ENCODE measurements around the gene RPL10.
"Not testable (repeated sequence)": the region's sequence is repeated elsewhere in the genome, so short reads cannot be mapped to it uniquely, and the experiment has no call there.

Gene RPL10

DNA sequence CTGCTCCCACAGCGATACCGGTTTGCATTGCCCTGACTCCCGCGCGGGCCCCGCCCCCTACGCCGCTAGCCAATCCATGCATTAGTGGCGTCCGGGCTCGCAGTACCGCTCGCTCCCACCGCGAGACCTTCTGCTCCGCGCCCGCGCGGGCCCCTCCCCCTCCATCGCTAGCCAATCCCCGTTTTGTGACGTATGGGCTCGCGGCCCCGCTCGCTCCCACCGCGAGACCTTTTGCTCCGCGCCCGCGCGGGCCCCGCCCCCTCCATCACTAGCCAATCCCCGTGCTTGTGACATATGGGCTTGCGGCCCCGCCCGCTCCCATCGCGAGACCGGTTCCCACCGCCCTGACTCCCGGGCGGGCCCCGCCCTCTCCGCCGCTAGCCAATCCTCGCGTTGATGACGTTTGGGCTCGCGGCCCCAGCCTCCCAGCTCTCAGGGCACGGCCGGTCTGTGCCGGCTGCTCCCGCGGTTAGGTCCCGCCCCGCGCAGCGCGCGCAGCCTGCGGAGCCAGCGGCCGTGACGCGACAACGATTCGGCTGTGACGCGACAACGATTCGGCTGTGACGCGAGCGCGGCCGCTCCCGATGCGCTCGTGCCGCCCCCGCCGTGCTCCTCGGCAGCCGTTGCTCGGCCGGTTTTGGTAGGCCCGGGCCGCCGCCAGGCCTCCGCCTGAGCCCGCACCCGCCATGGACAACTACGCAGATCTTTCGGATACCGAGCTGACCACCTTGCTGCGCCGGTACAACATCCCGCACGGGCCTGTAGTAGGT, 19.2 kb upstream of the RPL10 start, which contains the start of gene EMD:
EMD (plus strand) TSS at position 497 of the 770 bp plus-strand sequence; CDS start at position 687, 190 bp downstream.
- DNase-seq: peak; percentile 92 to 97

DNA sequence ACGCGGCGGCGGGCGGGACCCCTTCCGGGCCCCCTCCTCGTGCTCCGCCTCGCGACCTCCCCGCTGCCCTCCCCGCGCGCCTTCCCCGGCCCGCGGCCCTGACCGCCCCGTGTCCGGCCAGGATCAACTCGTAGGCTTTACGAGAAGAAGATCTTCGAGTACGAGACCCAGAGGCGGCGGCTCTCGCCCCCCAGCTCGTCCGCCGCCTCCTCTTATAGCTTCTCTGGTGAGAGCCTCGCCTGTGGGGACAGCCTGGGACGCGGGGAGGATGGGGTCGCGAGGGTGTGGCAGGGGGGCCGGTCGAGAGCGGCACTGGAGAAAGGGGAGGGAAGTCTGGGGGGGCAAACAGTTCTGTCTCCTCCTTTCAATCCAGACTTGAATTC, 18.6 kb upstream of the RPL10 start:
- no peak for DNase-seq

DNA sequence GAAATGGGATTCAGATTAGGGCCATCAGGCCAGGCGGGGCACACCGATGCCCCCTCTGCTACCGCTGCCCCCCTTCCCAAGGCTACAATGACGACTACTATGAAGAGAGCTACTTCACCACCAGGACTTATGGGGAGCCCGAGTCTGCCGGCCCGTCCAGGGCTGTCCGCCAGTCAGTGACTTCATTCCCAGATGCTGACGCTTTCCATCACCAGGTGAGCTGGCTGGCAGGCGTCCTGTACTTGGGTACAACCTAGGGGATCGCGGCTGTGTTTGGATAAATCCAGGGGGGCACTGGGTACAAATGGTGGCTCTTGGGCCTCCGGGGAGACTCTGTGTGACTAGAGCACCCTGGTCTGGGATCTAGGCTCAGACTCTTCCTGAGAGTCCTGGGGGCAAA, 18.0 kb upstream of the RPL10 start:
- no peak for DNase-seq

DNA sequence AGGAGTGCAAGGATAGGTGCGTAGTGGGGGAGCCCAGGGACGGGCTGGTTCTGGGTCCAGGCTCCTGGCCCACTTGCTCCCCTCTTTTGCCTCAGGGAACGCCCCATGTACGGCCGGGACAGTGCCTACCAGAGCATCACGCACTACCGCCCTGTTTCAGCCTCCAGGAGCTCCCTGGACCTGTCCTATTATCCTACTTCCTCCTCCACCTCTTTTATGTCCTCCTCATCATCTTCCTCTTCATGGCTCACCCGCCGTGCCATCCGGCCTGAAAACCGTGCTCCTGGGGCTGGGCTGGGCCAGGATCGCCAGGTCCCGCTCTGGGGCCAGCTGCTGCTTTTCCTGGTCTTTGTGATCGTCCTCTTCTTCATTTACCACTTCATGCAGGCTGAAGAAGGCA, 17.4 kb upstream of the RPL10 start:
- no peak for DNase-seq

DNA sequence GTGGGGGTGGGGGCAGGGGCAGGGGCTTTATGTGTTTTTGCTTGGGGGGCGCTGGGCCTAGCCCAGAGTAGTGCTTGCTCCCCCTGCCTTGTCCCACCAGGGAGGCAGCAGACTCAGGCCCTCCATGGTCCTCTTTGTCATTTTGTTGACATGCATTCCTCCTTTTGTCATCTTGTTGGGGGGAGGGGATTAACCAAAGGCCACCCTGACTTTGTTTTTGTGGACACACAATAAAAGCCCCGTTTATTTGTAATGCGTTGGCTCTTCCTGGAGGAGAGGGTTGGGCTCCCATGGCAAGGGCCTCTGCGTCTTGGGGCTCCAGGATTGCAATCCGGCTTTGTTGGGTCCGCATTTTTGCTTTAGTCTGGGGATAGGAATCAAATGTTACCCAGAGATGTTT, 16.9 kb upstream of the RPL10 start:
- no peak for DNase-seq

DNA sequence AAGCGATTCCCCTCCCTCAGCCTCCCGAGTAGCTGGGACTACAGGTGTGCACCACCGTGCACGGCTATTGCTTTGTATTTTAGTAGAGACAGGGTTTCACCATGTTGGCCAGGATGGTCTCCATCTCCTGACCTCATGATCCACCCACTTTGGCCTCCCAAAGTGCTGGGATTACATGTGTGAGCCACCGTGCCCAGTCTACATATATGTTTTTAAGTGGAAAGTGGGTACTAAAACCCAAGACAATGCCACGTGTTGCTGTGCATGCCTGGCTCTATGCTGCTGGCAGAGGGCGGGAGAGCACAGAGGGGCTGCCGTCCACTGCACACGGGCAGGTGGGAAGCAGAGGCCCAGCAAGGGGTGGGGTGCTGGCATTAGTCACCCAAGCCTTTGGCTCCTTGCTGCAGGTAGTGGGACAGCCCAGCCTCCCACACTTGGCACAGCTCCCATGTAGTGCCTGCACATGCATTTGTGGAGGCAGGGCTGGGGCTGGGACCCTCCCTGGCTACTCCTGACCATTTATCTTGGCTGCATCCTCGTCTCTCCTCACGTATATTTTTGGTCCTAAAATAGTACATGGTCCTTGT, 15.6 kb upstream of the RPL10 start:
- DNase-seq: no peak

DNA sequence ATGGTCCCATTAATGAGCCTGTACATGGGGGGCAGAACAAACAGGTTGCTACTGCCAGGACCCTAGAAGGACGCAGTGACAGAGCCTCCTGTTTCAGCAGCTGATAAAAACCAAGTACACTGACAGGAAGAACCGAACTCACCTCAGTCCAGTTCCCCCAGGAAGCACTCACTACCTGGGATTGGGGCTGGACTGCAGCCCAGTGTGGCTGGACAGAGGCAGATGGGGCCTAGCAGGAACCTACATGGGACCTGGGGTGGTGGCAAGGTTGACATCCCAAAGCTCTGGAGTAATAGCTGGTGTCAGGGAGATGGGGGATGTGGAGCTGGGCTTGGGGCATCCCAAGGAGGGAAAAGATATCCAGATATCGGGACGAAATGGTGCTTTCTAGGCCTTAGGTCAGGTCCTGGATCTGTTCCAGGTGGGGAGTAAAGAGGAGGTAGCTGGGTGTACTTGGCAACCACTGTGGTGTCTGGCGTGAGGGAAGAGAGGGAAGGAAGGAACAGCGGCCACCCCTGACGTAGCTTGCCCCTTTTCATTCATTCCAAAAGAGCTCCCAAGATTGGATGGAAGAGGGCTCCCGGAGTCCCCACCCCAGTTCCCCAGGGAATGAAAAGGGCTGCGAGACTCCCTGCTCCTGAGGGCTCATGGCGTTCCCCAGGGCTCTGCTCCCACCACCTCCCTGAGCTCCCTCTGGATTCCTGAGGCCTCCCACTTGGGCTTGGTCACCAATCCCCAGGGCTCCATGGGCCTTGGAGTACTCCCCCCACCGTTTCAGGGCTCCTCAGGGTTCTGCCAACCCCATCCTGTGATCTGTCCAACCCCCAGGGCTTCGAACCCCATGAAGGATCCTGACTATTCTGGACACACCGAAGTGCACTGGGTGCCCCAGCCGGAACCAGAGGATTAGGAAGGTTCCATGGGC, 14.6 kb upstream of the RPL10 start:
- DNase-seq: no peak

DNA sequence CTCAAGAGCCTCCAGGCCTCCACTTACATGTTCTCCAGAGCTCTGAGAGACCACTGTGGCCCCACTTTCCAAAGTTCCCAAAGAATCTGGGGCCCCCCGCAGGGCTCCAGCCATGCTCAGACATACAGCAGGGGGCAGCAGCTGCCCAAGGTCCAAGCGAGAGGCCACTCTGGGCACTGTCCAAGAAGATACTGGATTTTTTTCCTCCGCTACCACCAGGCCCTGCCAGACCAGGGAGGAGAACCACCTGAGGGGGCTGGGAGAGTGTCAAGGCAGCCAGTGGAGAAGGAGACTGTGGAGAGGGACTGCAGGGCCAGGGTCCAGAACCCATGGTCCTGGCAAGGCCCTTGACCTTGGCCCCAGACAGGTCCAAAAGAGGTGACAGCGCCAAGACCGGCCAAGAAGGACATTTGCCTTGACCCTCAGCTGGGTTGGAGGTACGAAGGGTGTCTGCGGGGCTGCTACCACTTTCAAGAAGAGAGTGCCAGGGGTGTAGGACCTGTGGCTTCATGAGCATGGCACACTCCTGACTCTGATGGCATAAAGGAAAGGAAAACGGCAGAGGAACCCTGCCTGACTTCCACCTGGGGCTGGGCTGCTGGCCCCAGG, 13.8 kb upstream of the RPL10 start:
- no peak for DNase-seq

DNA sequence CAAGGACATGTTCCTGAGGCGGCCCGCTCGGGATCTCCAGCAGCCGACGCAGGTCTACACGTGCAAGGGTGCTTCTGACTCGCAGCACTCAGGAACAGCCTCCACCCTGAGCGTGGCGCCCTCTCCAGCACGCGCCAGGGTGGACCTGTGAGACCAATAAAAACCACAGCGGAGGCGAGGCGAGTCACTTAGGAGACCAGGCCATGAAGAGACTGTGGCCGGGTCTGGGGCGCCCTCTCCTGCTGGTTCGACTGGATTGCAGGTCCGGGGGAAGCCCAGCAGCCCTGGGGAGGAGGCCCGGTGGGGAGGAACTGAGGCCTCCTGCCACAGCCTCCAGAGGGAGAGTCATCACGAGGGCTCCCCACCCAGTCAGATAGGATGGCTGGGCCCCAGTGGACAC, 10.1 kb upstream of the RPL10 start:
- DNase-seq: not testable (repeated sequence)

DNA sequence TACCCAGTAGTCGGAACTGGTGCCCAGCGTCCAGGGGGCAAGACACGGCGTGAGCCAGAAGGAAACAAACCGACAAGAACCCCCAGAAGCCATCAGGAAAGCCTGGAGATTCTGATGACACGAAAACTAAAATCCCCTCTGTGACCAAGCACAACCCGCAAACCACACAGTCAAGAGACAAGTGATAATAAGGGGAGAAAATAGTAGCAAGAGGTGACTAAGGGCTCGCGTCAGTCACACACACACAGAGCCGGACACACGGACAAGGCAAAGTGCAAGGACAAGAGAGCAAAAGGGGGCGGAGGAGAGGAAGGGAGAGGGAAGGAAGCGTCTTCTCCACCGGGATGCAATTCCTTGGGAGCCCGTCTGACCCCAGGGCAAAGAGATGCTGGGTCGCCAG, 9.5 kb upstream of the RPL10 start:
- not testable (repeated sequence) for DNase-seq

DNA sequence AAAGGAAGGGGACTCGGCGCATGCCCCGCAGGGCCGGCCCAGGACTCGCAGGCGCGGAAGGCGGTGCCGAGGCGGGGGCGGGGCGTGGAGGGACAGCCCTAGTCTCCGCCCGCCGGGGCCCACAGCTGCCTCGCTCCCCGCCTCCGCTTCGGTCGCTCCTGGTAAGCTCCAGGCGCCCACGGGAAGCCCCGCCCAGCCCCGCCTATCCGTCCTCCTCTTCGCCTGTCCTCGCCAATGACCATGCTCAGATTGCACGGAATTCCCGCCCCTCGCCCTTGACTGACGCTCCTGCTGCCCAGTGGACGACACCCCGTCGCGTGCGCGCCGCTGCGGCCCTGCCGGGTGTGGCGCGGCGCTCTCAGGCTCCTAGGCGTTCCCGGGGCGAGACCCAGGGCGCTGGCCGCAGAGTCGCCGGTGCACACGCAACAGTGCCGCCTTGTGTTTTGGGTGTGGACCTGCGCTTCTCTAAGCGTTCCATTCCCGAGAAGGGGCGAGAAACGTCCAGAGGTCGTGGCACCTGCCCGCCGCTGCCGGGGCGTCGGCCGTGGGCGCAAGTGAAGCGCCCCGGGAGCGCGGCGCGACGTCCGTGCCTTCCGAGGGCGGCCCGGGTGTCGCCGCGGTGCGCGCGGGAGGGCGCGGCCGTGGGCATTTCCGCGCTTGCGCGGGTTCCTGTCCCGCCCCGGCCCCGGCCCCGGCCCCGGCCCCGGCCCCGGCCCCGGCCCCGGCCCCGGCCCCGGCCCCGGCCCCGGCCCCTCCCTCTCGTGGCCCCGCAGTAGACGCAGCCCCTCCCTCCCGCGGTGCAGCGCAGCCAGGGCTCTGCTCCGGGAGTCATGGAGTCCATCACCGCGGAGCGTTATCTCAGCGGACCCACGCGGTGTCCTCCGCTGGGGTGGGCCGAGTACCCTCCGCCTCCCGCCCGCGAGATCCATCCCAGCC, 8.1 kb upstream of the RPL10 start:
- not testable (repeated sequence) for DNase-seq

DNA sequence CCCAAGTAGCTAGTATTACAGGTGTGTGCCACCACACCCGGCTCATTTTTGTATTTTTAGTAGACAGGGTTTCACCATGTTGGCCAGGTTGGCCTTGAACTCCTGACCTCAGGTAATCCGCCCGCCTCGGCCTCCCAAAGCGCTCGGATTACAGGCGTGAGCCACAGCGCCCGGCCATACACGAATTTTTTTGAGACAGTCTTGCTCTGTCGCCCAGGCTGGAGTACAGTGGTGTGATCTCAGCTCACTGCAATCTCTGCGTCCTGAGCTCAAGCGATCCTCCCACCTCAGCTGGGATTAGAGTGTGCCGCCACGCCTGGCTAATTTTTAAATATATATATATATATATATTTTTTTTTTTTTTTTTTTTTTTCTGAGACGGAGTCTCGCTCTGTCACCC, 1.8 kb upstream of the RPL10 start:
- DNase-seq: not testable (repeated sequence)

DNA sequence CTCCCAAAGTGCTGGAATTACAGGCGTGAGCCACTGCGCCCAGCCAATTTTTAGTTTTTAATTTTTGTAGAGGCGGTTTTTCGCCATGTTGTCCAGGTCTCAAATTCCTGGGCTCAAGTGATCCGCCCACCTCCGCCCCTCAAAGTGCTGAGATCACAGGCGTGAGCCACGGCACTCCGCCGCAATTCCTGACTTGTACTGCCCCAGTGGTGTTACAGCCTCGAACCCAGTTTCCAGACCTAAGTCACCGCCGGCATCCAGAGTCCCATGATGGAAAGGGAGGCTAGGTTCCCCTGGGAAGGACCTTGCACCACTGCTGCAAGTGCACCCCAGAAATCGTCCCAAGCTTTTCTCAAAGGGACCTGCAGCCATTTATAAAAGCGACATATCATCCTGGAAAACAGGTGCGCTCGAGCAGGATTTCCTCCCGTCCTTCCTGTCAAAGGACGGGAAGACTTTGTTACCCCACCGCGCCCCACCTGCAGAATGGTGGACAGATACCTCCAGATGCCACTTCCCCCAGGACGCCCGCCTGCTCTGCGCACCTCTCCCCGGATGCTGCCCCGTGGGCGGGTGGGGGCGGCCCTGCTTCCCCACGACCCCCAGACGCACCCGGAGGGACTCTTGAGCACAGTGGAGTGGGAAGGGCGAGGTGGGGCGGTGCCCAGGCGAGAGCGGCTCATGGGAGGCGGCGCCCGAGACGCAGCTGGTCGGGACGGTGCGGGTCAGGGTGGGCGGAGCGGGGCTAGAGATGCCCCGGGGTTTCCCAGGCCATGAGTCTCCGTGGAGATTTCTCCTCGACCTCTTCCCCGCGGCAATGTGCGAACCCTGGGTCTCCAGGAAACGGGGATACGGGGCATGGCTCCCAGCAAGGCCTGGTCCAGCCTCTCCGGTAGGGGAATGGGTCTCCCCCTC, 947 bp upstream of the RPL10 start:
- DNase-seq: peak; percentile 66 to 68

DNA sequence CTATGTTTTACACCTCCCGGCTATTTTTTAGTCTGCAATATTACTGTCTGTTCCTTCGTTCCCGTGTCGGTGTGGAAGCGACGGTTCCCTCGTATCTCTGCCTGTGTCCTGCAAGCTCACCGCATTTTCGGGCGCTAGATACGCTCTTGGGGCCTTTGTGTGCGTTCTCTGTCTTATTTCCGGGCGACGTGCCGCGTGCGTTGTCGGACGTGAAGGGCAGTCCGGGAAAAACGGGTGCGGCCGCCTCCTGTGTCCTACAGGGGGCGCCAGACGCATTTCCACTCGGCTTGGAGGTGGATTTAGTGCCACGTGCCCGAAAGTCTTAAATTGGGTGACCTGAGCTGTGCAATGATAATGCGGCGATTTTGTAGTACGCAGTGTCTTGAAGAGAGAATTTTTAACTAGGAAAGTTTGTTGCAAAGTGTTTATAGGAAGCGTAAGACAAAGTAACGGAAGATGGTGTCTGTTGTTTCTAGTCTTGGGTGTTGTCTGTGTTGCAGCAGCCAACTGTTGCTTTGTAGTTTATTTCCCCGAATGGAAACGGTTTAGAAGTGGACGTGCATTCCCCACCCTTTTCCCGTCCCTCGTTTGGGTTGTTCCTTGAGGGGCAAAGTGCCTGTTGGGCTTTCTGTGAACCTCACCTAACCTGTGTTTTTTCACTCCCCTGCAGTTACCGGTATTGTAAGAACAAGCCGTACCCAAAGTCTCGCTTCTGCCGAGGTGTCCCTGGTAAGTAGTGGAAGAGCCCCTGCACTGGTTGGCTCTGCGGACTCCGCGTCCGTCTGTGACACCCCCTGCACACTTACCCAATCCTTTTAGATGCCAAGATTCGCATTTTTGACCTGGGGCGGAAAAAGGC, 720 bp downstream of the RPL10 start:
- peak; percentile 74 to 80 for DNase-seq

DNA sequence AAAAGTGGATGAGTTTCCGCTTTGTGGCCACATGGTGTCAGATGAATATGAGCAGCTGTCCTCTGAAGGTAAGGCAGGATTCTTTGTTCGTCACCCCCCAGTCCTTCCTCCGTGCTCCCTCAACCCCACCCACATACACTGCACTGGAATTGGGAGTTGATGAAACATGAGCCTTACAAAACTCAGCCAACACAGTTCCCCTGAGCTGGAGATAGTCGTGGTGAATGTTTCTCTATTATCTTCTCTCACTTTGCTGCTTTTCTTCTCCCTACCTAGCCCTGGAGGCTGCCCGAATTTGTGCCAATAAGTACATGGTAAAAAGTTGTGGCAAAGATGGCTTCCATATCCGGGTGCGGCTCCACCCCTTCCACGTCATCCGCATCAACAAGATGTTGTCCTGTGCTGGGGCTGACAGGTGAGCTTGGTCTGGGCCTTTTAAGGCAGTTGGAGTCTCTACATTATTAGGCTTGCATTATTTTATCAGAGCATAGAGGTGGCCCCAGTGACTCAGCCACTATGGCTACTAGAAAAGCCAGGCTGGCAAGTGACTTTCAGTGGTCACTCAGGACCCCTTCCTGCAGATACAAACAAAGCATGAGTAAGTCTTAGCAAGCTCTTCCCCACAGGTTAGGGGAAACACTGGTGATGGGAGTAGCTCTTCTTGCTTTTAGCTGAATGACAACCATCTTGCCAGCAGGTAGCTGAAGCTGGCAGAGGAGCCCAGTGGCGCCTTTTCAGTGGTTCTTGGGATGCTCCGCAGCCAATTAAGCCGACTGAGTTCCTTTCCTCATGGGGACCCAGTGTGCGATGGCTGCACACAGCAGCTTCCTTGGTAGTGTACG, 1.6 kb downstream of the RPL10 start:
- no peak for DNase-seq

DNA sequence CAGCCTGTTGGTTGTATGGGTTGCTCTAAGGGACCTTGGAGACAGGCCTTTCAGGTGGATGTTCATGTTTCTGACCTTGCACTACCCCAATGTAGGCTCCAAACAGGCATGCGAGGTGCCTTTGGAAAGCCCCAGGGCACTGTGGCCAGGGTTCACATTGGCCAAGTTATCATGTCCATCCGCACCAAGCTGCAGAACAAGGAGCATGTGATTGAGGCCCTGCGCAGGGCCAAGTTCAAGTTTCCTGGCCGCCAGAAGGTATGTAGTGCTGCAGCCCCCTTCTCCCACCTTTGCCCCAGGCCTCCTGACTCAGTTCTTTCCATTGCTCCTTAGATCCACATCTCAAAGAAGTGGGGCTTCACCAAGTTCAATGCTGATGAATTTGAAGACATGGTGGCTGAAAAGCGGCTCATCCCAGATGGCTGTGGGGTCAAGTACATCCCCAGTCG, 2.2 kb downstream of the RPL10 start:
- DNase-seq: not testable (repeated sequence)

DNA sequence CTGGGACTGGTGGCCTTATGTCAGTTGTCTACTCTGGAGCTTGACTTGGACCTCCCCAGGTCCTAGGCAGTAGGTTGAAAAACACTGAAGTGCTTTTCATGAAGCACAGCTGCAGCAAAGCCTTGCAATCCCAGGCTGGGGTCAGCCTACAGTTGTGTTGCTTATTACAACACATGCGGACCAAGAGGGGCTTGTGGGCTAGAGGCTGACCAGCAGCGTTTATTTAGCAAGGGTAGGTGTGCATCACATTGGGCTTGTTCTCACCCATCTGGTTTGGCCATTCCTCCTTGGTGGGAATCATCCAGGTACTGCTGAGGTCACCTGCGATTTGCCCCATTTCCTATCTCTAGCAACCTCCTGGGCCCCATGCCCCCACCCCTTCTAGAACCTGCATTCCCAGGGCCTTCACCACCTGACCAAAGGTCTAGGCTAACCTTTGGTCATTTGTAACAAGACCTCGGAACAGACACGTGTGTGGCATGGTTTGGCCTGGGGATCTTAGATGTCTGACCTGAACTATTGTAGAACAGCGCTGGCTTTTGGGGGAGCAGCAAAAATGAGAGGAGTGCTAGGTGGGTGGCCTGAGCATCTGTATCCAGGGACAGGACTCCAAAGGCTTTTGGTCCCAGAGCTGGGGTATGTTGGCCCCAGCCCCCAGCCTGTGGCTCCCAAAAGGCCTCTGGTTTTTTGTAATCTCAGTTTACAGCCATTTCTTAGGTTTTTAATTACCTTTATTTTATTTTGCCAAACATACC, 3.0 kb downstream of the RPL10 start:
- peak in 1 of 2 experiments; percentile 23 for DNase-seq
